GM12878 (cell line): ENCODE results near the gene MPP7. TPM values are rescaled to one million over a fixed set of nuclear protein-coding genes. Genes with fewer than 3 reads are reported as not detected.

ENCODE experiments used
- BHLHE40 ChIP-seq, 2 experiments: fragments of 450-650 bp in 1 of 2; IDR thresholded peaks; 2 replicates each; pipeline ENCODE4 v1.6.1; 2011 to 2017; ENCODE audit warnings: low read depth in 2 of 2, borderline replicate concordance in 1 of 2, improper control_type of control experiment in 1 of 2, low read length in 1 of 2, mild to moderate bottlenecking in 1 of 2
- E2F4 ChIP-seq: IDR thresholded peaks from 2 replicates; pipeline ENCODE4 v1.6.1; 2012; ENCODE audit warnings: low read depth, low read length, improper control_type of control experiment
- ETV6 ChIP-seq, 2 experiments: fragments of 450-650 bp in 1 of 2; IDR thresholded peaks in 1 of 2; conservative IDR thresholded peaks in 1 of 2; 2 replicates each; pipeline ENCODE4 v1.6.1; 2014; ENCODE audit warnings: antibody characterized with exemption in 1 of 2, borderline replicate concordance in 1 of 2, low read depth in 1 of 2, mild to moderate bottlenecking in 1 of 2, moderate library complexity in 1 of 2
- EZH2 ChIP-seq: IDR thresholded peaks from 2 replicates; pipeline ENCODE4 v1.6.1; 2012; ENCODE audit warnings: low read depth, mild to moderate bottlenecking, control low read depth, inconsistent platforms, low read length, borderline replicate concordance; ENCODE audit not compliant: control insufficient read depth
- HDAC2 ChIP-seq: fragments of 200-600 bp; sonication (generic); IDR thresholded peaks from 2 replicates; pipeline ENCODE4 v1.6.1; 2017
- IKZF2 ChIP-seq, 2 experiments: fragments of 450-650 bp; IDR thresholded peaks; 2 replicates each; pipeline ENCODE4 v1.6.1; 2017; ENCODE audit warnings: mild to moderate bottlenecking in 2 of 2, moderate library complexity in 2 of 2
- IRF5 ChIP-seq: fragments of 450-650 bp; IDR thresholded peaks from 2 replicates; pipeline ENCODE4 v1.6.1; 2017; ENCODE audit warnings: borderline replicate concordance
- LARP7 ChIP-seq: fragments of 450-650 bp; IDR thresholded peaks from 2 replicates; pipeline ENCODE4 v1.6.1; 2017; ENCODE audit warnings: mild to moderate bottlenecking
- MAX ChIP-seq: IDR thresholded peaks from 2 replicates; pipeline ENCODE4 v1.6.1; 2012; ENCODE audit warnings: low read depth, low read length, improper control_type of control experiment
- MTA2 ChIP-seq: fragments of 450-650 bp; IDR thresholded peaks from 2 replicates; pipeline ENCODE4 v1.6.1; 2016; ENCODE audit warnings: low read depth, mild to moderate bottlenecking, moderate library complexity
- MXI1 ChIP-seq: fragments of 150-350 bp; IDR thresholded peaks from 2 replicates; pipeline ENCODE4 v1.6.1; 2011; ENCODE audit warnings: low read depth, mild to moderate bottlenecking, inconsistent platforms, low read length, improper control_type of control experiment
- NFXL1 ChIP-seq: fragments of 450-650 bp; IDR thresholded peaks from 2 replicates; pipeline ENCODE4 v1.6.1; 2017; ENCODE audit warnings: antibody characterized with exemption, mild to moderate bottlenecking, borderline replicate concordance
- RB1 ChIP-seq: fragments of 450-650 bp; formaldehyde crosslinking; IDR thresholded peaks from 2 replicates; pipeline ENCODE4 v1.6.1; 2017; ENCODE audit warnings: mild to moderate bottlenecking, borderline replicate concordance
- SRF ChIP-seq, 2 experiments: IDR thresholded peaks; 2 replicates each; pipeline ENCODE4 v1.6.1; 2011; ENCODE audit warnings: low read depth in 2 of 2, low read length in 2 of 2, mild to moderate bottlenecking in 1 of 2, moderate library complexity in 1 of 2
- SUPT20H ChIP-seq: IDR thresholded peaks from 2 replicates; pipeline ENCODE4 v1.6.1; 2011; ENCODE audit warnings: low read depth, mild to moderate bottlenecking, low read length, moderate library complexity, borderline replicate concordance; ENCODE audit not compliant: control insufficient read depth
- ZBED1 ChIP-seq: IDR thresholded peaks from 2 replicates; pipeline ENCODE4 v1.6.1; 2016; ENCODE audit warnings: borderline replicate concordance
- ZBTB11 ChIP-seq: fragments of 450-650 bp; formaldehyde crosslinking; IDR thresholded peaks from 2 replicates; pipeline ENCODE4 v1.5.0; 2022; ENCODE audit warnings: mild to moderate bottlenecking, missing genetic modification characterization
- ZBTB4 ChIP-seq: fragments of 450-650 bp; formaldehyde crosslinking; IDR thresholded peaks from 2 replicates; pipeline ENCODE4 v1.4.0; 2022; ENCODE audit warnings: mild to moderate bottlenecking, moderate library complexity
- ZNF274 ChIP-seq: IDR thresholded peaks from one replicate; pipeline ENCODE4 v1.8.0; 2011; ENCODE audit not compliant: insufficient read length, insufficient read depth
- ZNF622 ChIP-seq: fragments of 450-650 bp; IDR thresholded peaks from 2 replicates; pipeline ENCODE4 v1.6.1; 2017; ENCODE audit warnings: mild to moderate bottlenecking, inconsistent platforms
- polyA plus RNA-seq, 11 experiments: library from polyadenylated mRNA; depleted of rRNA in 4 of 11; unstranded in 6 of 11; stranded (reverse) in 5 of 11; fragments of >200 nt; fragmentation: Nextera tagmentation in 4 of 11; fragmentation: Illumina TruSeq in 1 of 11; extraction: Ambion mirVana in 4 of 11; extraction: Trizol in 1 of 11; gene quantifications; 1 replicate in 1 of 11; 2 replicates in 10 of 11; pipeline versions ENCODE4 v1.2.1 to v1.2.3, GENCODE V29; 2011 to 2016; ENCODE audit warnings: inconsistent platforms in 2 of 11, missing spikeins in 2 of 11, low read depth in 1 of 11
- total RNA-seq, 4 experiments: library from RNA; depleted of rRNA in 3 of 4; stranded (reverse); fragments of >200 nt in 3 of 4; fragmentation: Illumina TruSeq in 1 of 4; extraction: Trizol in 1 of 4; gene quantifications; 2 replicates each; pipeline versions ENCODE4 v1.2.1 to v1.2.3, GENCODE V29; 2013 to 2021

Gene MPP7
- total and polyA plus RNA-seq, 10 of the 15 experiments (the other 5 are each of a cell fraction or from before 2014, with no cell fraction given): 0.01 to 0.15 (median 0.05) TPM; not detected in 2

GRCh38 chr10:28302638-28303488, at the start of gene MPP7 (continued):
- TF ChIP-seq EZH2 (no peak), SRF (IDR thresholded peaks at IDR 0.05; ENCODE audit: low read depth in 2 of 2, low read length in 2 of 2) (no peak), MTA2 (no peak), IRF5 (no peak), ZBED1 (no peak), ZBTB4 (CRISPR knock-in tag) (no peak), ZNF622 (no peak), SUPT20H (no peak), IKZF2 (IDR thresholded peaks at IDR 0.05) (no peak), MAX (no peak), ETV6 (conservative IDR thresholded peaks at IDR 0.05 in 1 of 2, IDR thresholded peaks at IDR 0.05 in 1 of 2; ENCODE audit: borderline replicate concordance in 1 of 2, low read depth in 1 of 2) (no peak), ZBTB11 (CRISPR knock-in tag) (no peak), ZNF274 (no peak), E2F4 (no peak), HDAC2 (no peak), BHLHE40 (IDR thresholded peaks at IDR 0.05; ENCODE audit: borderline replicate concordance in 1 of 2, low read depth in 2 of 2, low read length in 1 of 2) (peak in 1 of 2 experiments; percentile 68; a peak in 2 of 4 replicates), NFXL1 (no peak), LARP7 (peak; percentile 80; the same call in 1 of the 2 replicates), MXI1 (no peak), RB1 (peak; percentile 47; the same call in 1 of the 2 replicates)
